Left ventricle myocardium inferior (tissue), 1 donor: ENCODE results near the gene CACHD1. TPM values are rescaled to one million over a fixed set of nuclear protein-coding genes. Genes with fewer than 3 reads are reported as not detected.

Experiments
- DNase-seq: peaks from one replicate; pipeline ENCODE4 v3.0.0-alpha.2; 2020
- H3K27ac ChIP-seq: fragments of 200-600 bp; replicated peaks from 2 replicates; pipeline ENCODE4 v1.8.0; 2021
- H3K27me3 ChIP-seq: fragments of 200-600 bp; 2 replicates; pipeline ENCODE4 v1.8.0; 2021; ENCODE audit warnings: low read depth
- H3K36me3 ChIP-seq: fragments of 200-600 bp; 2 replicates; pipeline ENCODE4 v1.8.0; 2021
- H3K4me1 ChIP-seq: fragments of 200-600 bp; 2 replicates; pipeline ENCODE4 v1.8.0; 2021
- H3K4me3 ChIP-seq: fragments of 200-600 bp; 2 replicates; pipeline ENCODE4 v1.8.0; 2021; ENCODE audit warnings: mild to moderate bottlenecking, moderate library complexity
- H3K9me3 ChIP-seq: fragments of 200-600 bp; replicated peaks from 2 replicates; pipeline ENCODE4 v1.8.0; 2021
- CTCF ChIP-seq: fragments of 200-600 bp; IDR thresholded peaks from 2 replicates; pipeline ENCODE4 v1.8.0; 2021; ENCODE audit warnings: antibody characterized with exemption, mild to moderate bottlenecking, borderline replicate concordance
- intact Hi-C: fragments of 100-400 bp; cut with micrococcal nuclease; formaldehyde crosslinking; loops from one replicate; pipeline ENCODE4 v1.11.0; 2022
- total RNA-seq: library from RNA; stranded (reverse); fragmentation: NEBNext Ultra II Directional; extraction: Animal tissue kit (Norgen Biotek cat#: 25700); gene quantifications from one replicate; pipeline ENCODE4 v1.2.1, GENCODE V29; 2021
- donor health status: DM: no; HTN: yes; CAD: no; lungs with severe emphysema.

CACHD1 gene
- total RNA-seq, 1 donor from 2014 or later, result 2.7 TPM

GRCh38 chr1:64678366-64678765, 208.4 kb downstream of the CACHD1 start:
- Histone ChIP-seq H3K4me3 (no peak overlapping the region), H3K27ac (no peak overlapping the region), H3K36me3 (peaks cover 34% of the 10 kb centered on the region), H3K9me3 (no peaks in the 10 kb centered on the region), H3K4me1 (no peaks in the 10 kb centered on the region), H3K27me3 (no peaks in the 10 kb centered on the region)
- no peak for DNase-seq
- intact Hi-C loops, result loop anchor here (10.0 kb wide), 1 partner anchor 414 kb away; no protein-coding TSS in a partner anchor
- TF ChIP-seq CTCF, result no peak

DNA sequence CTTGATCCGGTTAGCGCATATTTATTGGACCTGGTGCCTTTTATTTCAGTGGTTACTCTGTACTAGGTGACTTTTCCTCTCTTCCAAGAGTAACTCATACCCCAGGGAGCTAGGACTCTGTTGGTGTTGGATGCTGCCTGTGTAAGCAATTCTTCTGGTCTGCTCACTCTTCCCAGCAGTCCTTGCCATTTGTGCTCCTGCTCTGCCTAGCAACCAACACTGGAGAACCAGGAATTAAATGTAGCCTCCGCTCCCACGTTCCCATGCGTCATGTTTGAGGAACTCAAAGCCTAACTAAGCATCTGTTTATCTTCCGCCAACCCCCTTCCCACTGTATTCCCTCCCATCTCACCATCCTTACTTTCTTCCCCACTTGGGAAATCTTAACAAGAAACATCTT, 209.2 kb downstream of the CACHD1 start:
- no peak overlapping the region for H3K27ac ChIP-seq
- H3K4me1 ChIP-seq, result no peaks in the 10 kb centered on the region
- intact Hi-C loops, result loop anchor here (10.0 kb wide), 1 partner anchor 414 kb away; no protein-coding TSS in a partner anchor
- peaks cover 34% of the 10 kb centered on the region for H3K36me3 ChIP-seq
- H3K4me3 ChIP-seq, result no peak overlapping the region
- TF ChIP-seq CTCF, result no peak
- no peaks in the 10 kb centered on the region for H3K9me3 ChIP-seq
- DNase-seq, result no peak
- H3K27me3 ChIP-seq, result no peaks in the 10 kb centered on the region

- no peak overlapping the region for H3K4me3 ChIP-seq
- H3K36me3 ChIP-seq, result peaks cover 34% of the 10 kb centered on the region
- DNase-seq, result no peak
- no peaks in the 10 kb centered on the region for H3K4me1 ChIP-seq
- H3K27ac ChIP-seq, result no peak overlapping the region
- intact Hi-C loops, result no loop called here
- no peak for TF ChIP-seq CTCF
- no peaks in the 10 kb centered on the region for H3K27me3 ChIP-seq
- no peaks in the 10 kb centered on the region for H3K9me3 ChIP-seq
Observed at GRCh38 chr1:64680599-64680998, 210.7 kb downstream of the CACHD1 start.

DNA sequence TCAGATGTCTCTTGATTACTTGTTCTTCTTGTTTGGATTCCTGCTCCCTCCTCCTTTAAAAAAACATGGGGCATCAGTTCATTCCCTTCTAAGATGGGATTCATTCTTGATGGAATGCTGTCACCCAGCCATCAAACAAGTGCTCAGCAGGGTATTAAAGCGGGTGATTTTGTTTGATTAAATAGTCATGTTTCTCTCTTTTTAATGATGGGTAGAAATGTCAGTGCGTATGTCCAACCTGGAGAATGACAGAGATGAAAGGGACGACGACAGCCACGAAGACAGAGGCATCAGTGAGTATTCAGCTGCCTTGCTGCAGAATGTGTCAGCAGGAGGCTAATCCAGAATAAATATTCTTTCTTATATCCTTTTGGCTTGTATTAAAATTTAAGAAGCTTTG, 211.1 kb downstream of the CACHD1 start:
- Histone ChIP-seq H3K4me1 (peaks cover 2% of the 10 kb centered on the region), H3K4me3 (no peak overlapping the region), H3K9me3 (no peaks in the 10 kb centered on the region), H3K27me3 (no peaks in the 10 kb centered on the region), H3K27ac (no peak overlapping the region), H3K36me3 (peaks cover 34% of the 10 kb centered on the region)
- intact Hi-C loops, result no loop called here
- no peak for DNase-seq
- TF ChIP-seq CTCF, result no peak

DNA sequence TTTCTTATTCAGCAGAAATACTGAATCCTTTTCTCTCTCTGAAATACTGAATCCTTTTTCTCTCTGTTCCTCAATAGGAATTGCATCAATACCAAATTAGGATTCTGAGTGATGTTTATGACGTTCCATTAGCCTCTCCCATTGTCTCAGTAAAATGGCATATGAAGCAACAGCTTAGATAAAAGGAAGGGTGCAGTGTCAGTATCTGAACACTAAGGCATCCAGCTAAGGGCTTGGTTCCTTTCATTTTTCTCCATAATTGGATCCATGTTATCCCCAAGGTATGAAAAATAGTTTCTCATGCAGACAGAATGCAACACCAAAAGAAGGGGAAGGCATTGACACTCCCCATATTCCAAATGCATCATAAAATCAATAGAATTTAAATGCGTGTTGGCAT, 213.5 kb downstream of the CACHD1 start:
- H3K4me1 ChIP-seq, result peaks cover 20% of the 10 kb centered on the region
- H3K4me3 ChIP-seq, result no peak overlapping the region
- peaks cover 23% of the 10 kb centered on the region for H3K36me3 ChIP-seq
- TF ChIP-seq CTCF, result no peak
- intact Hi-C loops, result no loop called here
- H3K27ac ChIP-seq, result no peak overlapping the region
- no peaks in the 10 kb centered on the region for H3K27me3 ChIP-seq
- DNase-seq, result no peak
- H3K9me3 ChIP-seq, result no peaks in the 10 kb centered on the region

DNA sequence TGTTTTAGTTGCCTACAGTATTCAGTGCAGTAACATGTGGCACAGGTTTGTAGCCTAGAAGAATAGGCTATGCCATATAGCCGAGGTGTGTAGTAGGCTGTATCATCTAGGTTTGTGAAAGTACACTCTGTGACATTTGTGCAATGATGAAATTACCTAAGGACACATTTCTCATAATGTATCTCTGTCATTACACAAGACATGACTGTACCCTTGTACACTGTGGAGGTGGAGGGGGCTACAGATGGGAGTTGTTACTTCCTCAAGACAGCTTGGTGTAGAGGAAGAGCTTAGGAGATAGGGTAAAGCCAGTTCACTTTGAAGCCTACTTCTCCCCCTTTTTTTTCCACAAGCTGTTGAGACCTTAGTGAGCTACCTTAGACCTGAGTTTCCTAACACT, 215.3 kb downstream of the CACHD1 start:
- intact Hi-C loops, result no loop called here

More for the DNA sequence above, 215.3 kb downstream of the CACHD1 start:
- peaks cover 20% of the 10 kb centered on the region for H3K4me1 ChIP-seq
- no peaks in the 10 kb centered on the region for H3K9me3 ChIP-seq
- H3K36me3 ChIP-seq, result peaks cover 13% of the 10 kb centered on the region
- no peak for DNase-seq
- H3K4me3 ChIP-seq, result no peak overlapping the region
- no peaks in the 10 kb centered on the region for H3K27me3 ChIP-seq
- H3K27ac ChIP-seq, result no peak overlapping the region
- TF ChIP-seq CTCF, result no peak
